ENCODE data around the gene BCOR. TPM values are rescaled to one million over a fixed set of nuclear protein-coding genes. Genes with fewer than 3 reads are reported as not detected.

Gene BCOR
- total and polyA plus RNA-seq, 2 of the 8 experiments (the other 6 are each of a cell fraction or from before 2014, with no cell fraction given) = 25.0 to 50.8 TPM

GRCh38 chrX:40097504-40098263 lies at the start of gene BCOR (continued):
- no peak for TF ChIP-seq GABPA (IDR thresholded peaks at IDR 0.05; ENCODE audit: borderline replicate concordance, insufficient read depth, low read length)
- TF ChIP-seq SP4 (IDR thresholded peaks at IDR 0.05; ENCODE audit: low read length) = no peak
- peak; percentile 74; the same call in 1 of the 2 replicates for TF ChIP-seq TBP (IDR thresholded peaks at IDR 0.05; ENCODE audit: low read depth, low read length)
- TF ChIP-seq BCL11A (IDR thresholded peaks at IDR 0.05; ENCODE audit: low read depth in 2 of 2, low read length in 2 of 2) = no peak
- TF ChIP-seq SIX5 (IDR thresholded peaks at IDR 0.05; ENCODE audit: low read depth, low read length) = no peak
- TF ChIP-seq CHD1 (IDR thresholded peaks at IDR 0.05; ENCODE audit: low read depth, low read length) = no peak
- no peak for TF ChIP-seq SAP30 (IDR thresholded peaks at IDR 0.05; ENCODE audit: insufficient read depth, insufficient replicate concordance, low read length)

Data from H1 (cell line).